ENCODE measurements around the gene HDGFL2.

- TF ChIP-seq CTCF (IDR thresholded peaks at IDR 0.05; ENCODE audit: low read depth, low read length, poor library complexity, severe bottlenecking) (no peak), EZH2phosphoT487 (IDR thresholded peaks at IDR 0.05; ENCODE audit: borderline replicate concordance, low read length) (no peak)
Observed at GRCh38 chr19:4423416-4424126, 48.5 kb upstream of the HDGFL2 start.

All from DOHH2 (cell line).